Liver (tissue), 9 donors: ENCODE results near the gene NFATC2. TPM values are rescaled to one million over a fixed set of nuclear protein-coding genes. Genes with fewer than 3 reads are reported as not detected.

ENCODE experiments used
- DNase-seq: peaks from one replicate; pipeline ENCODE4 v3.0.0-alpha.2; 2017; ENCODE audit warnings: low spot score
- H3K27ac ChIP-seq, 2 donors: one replicate each; pipeline ENCODE4 v1.7.0; 2013; ENCODE audit warnings: inconsistent platforms in 2 of 2, low read length in 2 of 2, control low read depth in 1 of 2, low read depth in 1 of 2, mild to moderate bottlenecking in 1 of 2
- H3K27me3 ChIP-seq, 4 donors: one replicate each; pipeline versions ENCODE4 v1.6.1 to v1.7.0; 2013; ENCODE audit warnings: low read length in 3 of 4, inconsistent platforms in 1 of 4, mild to moderate bottlenecking in 1 of 4, moderate library complexity in 1 of 4; ENCODE audit not compliant: control insufficient read depth in 4 of 4, insufficient read depth in 4 of 4
- H3K36me3 ChIP-seq, 4 donors: one replicate each; pipeline versions ENCODE4 v1.6.1 to v1.7.0; 2013; ENCODE audit warnings: low read length in 3 of 4, mild to moderate bottlenecking in 3 of 4, low read depth in 1 of 4, moderate library complexity in 1 of 4; ENCODE audit not compliant: control insufficient read depth in 4 of 4, insufficient read depth in 3 of 4
- H3K4me1 ChIP-seq, 4 donors: one replicate each; pipeline versions ENCODE4 v1.6.1 to v1.7.0; 2013; ENCODE audit warnings: low read length in 3 of 4, mild to moderate bottlenecking in 3 of 4, moderate library complexity in 1 of 4; ENCODE audit not compliant: control insufficient read depth in 4 of 4, insufficient read depth in 4 of 4
- H3K4me3 ChIP-seq, 3 donors: one replicate each; pipeline versions ENCODE4 v1.6.1 to v1.7.0; 2013; ENCODE audit warnings: low read length in 3 of 3, control low read depth in 1 of 3, low read depth in 1 of 3, mild to moderate bottlenecking in 1 of 3
- H3K9ac ChIP-seq, 2 donors: one replicate each; pipeline ENCODE4 v1.7.0; 2013; ENCODE audit warnings: low read length in 2 of 2, mild to moderate bottlenecking in 2 of 2, moderate library complexity in 2 of 2, control low read depth in 1 of 2, low read depth in 1 of 2
- H3K9me3 ChIP-seq, 4 donors: one replicate each; pipeline versions ENCODE4 v1.6.1 to v1.7.0; 2013; ENCODE audit warnings: low read length in 3 of 4; ENCODE audit not compliant: control insufficient read depth in 4 of 4
- CTCF ChIP-seq: fragments of 150-350 bp; IDR thresholded peaks from 2 replicates; pipeline ENCODE4 v1.5.1; 2017; ENCODE audit warnings: improper control_type of control experiment, low read depth, low read length; ENCODE audit not compliant: missing input control
- GABPA ChIP-seq, 2 donors: IDR thresholded peaks in 1 of 2; conservative IDR thresholded peaks in 1 of 2; 2 replicates each; pipeline ENCODE4 v1.6.1; 2016; ENCODE audit warnings: antibody characterized with exemption in 2 of 2, mild to moderate bottlenecking in 1 of 2, moderate library complexity in 1 of 2
- HNF4A ChIP-seq, 2 donors: conservative IDR thresholded peaks; 2 replicates each; pipeline ENCODE4 v1.6.1; 2016; ENCODE audit warnings: antibody characterized with exemption in 2 of 2, mild to moderate bottlenecking in 2 of 2
- HNF4G ChIP-seq: IDR thresholded peaks from 2 replicates; pipeline ENCODE4 v1.6.1; 2016; ENCODE audit warnings: antibody characterized with exemption
- NR2F2 ChIP-seq: IDR thresholded peaks from 2 replicates; pipeline ENCODE4 v1.6.1; 2016; ENCODE audit warnings: antibody characterized with exemption
- REST ChIP-seq: IDR thresholded peaks from 2 replicates; pipeline ENCODE4 v1.6.1; 2016; ENCODE audit warnings: antibody characterized with exemption, mild to moderate bottlenecking
- SP1 ChIP-seq: IDR thresholded peaks from 2 replicates; pipeline ENCODE4 v1.6.1; 2018; ENCODE audit warnings: antibody characterized with exemption, mild to moderate bottlenecking
- TAF1 ChIP-seq: conservative IDR thresholded peaks from 2 replicates; pipeline ENCODE4 v1.6.1; 2016; ENCODE audit warnings: antibody characterized with exemption, mild to moderate bottlenecking
- ZBTB33 ChIP-seq: IDR thresholded peaks from 2 replicates; pipeline ENCODE4 v1.6.1; 2016; ENCODE audit warnings: antibody characterized with exemption
- WGBS: extraction: QIAGEN DNeasy Blood & Tissue Kit; methylation state at CpG from one replicate; pipeline ENCODE4 v1.1.7; 2013; 5-methylcytosine and 5-hydroxymethylcytosine counted together
- polyA plus RNA-seq, 2 donors: library from polyadenylated mRNA; stranded (reverse) in 1 of 2; unstranded in 1 of 2; fragments of 200-250 nt in 1 of 2; fragments of >200 nt in 1 of 2; fragmentation: Nextera tagmentation in 1 of 2; extraction: Ambion mirVana in 1 of 2; gene quantifications; one replicate each; pipeline versions ENCODE4 v1.2.1 to v1.2.3, GENCODE V29; 2013 to 2015
- total RNA-seq, 2 donors: library from RNA; depleted of rRNA; stranded (reverse); fragments of >200 nt; gene quantifications; one replicate each; pipeline ENCODE4 v1.2.3, GENCODE V29; 2014
- donor health status: healthy.
- donor health status: healthy.
- donor health status: healthy.
- donor health status: healthy.
- donor health status: healthy.

Gene NFATC2
- total and polyA plus RNA-seq, 4 donors, result 1.2 to 6.7 (median 2.6) TPM

GRCh38 chr20:51500936-51501335 lies 41.6 kb downstream of the NFATC2 start:
- TF ChIP-seq REST (no peak), GABPA (IDR thresholded peaks at IDR 0.05 in 1 of 2, conservative IDR thresholded peaks at IDR 0.05 in 1 of 2) (no peak), HNF4A (conservative IDR thresholded peaks at IDR 0.05) (no peak), HNF4G (no peak)
- Histone ChIP-seq H3K36me3 (peaks cover 0 to 5% (median under 1%) of the 10 kb centered on the region in 4 donors), H3K4me3 (no peak overlapping the region), H3K27ac (no peak overlapping the region), H3K9ac (no peak overlapping the region), H3K27me3 (no peaks in the 10 kb centered on the region), H3K9me3 (no peaks in the 10 kb centered on the region), H3K4me1 (peaks cover 0 to 2% (median under 1%) of the 10 kb centered on the region in 4 donors)
- no peak for DNase-seq
- 81% methylated on average over 1 of the region's 1 CpG for WGBS

GRCh38 chr20:51500311-51500710 lies 42.2 kb downstream of the NFATC2 start:
- TF ChIP-seq SP1 (no peak), CTCF (no peak), ZBTB33 (no peak), TAF1 (no peak), NR2F2 (no peak)
- 78% methylated on average over 3 of the region's 3 CpGs for whole genome bisulfite sequencing
- no peaks in the 10 kb centered on the region for H3K27me3 ChIP-seq
- H3K4me3 ChIP-seq, result no peak overlapping the region
- no peak for DNase-seq
- no peak overlapping the region for H3K9ac ChIP-seq
- no peak overlapping the region for H3K27ac ChIP-seq
- no peaks in the 10 kb centered on the region for H3K9me3 ChIP-seq
- H3K4me1 ChIP-seq, result peaks cover 0 to 2% (median under 1%) of the 10 kb centered on the region in 4 donors
- peaks cover 0 to 5% (median 0%) of the 10 kb centered on the region in 4 donors for H3K36me3 ChIP-seq
